NCI-H2171 (cell line): ENCODE data around the gene PLP2.
A peak's percentile ranks its signal among the peaks of the same experiment; 100 is the strongest.
"Not testable (repeated sequence)": the region's sequence is repeated elsewhere in the genome, so short reads cannot be mapped to it uniquely, and the experiment has no call there.

Experiments
- DNase-seq: peaks from one replicate; lab custom pipeline; 2025; lab: John Stamatoyannopoulos, UW

The PLP2 gene, protein sequence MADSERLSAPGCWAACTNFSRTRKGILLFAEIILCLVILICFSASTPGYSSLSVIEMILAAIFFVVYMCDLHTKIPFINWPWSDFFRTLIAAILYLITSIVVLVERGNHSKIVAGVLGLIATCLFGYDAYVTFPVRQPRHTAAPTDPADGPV

DNA sequence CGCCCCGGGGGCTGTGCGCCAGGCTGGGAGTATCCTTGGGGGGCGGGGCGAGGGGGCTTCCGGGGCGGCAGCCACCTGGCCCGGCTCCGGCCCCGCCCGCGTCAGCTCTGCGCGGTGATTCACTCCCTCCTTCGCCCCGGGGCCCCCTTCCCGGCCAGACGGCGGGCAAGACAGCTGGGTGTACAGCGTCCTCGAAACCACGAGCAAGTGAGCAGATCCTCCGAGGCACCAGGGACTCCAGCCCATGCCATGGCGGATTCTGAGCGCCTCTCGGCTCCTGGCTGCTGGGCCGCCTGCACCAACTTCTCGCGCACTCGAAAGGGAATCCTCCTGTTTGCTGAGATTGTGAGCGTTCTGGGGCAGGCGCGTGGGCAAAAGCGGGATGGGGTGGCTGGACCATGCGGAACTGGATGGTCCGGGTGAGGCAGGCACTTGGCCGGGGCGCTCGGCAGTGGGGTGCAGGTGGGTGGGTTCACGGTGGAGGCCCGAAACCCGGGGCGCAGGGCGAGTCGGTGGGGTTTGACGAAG, at the start of gene PLP2:
Gene PLP2 (plus strand): TSS at position 147 of the 528 bp plus-strand sequence. CDS start 103 bp downstream, at position 250.
- DNase-seq = peak; percentile 37

DNA sequence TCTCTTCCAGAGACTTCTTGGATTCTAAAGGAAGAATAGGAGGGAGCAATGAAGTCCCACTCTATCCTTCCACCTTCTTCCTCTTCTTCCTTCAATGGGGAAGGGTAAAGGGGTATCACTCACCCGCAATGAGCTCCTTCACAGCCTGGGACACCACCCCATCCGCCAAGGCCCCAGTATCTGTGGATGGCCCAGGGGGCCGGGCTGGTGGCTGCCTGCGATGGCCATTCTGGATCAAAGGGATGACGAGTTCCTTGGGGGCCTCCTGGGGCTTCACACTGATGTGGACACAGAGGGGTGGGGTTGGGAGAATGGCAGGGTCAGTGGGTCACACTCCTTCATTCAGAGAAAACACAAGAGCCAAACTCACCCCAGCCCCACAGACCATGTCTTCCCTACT, 49.2 kb upstream of the PLP2 start:
- no peak for DNase-seq

DNA sequence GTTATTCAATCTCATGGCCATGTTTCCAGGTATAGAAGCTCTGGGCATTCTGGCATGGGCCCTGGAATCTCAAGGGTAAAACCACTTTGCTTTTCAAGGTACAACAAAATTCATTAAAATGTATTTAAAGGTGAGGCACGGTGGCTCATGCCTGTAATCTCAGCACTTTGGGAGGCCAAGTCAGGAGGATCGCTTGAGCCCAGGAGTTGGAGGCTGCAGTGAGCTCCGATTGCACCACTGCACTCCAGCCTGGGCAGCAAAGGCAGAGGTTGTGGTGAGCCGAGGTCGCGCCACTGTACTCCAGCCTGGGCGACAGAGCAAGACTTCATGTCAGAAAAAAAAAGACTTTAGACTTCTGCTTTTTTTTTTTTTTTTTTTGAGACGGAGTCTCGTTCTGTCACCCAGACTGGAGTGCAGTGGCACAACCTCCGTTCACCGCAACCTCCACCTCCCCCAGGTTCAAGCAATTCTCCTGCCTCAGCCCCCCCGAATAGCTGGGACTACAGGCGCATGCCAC, 43.9 kb upstream of the PLP2 start:
- not testable (repeated sequence) for DNase-seq

DNA sequence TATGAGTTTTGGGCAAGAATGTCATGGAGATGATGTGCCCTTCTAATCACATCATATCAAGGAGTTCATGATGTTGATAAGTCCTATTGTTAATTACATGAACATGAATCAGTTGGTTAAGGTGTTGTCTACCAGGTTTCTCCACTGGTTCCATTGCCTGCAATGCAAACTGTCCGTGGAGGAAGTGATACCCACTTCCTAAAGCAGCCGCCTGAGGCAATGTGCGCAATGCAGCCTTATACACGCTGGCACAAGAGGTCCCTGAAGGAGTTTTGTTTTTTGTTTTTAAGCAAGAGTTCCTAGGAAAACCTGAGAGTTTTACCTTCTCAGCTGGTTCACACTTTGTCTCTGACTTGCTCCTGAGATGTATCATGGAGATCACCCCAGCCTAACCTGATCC, 42.3 kb upstream of the PLP2 start:
- DNase-seq = no peak

DNA sequence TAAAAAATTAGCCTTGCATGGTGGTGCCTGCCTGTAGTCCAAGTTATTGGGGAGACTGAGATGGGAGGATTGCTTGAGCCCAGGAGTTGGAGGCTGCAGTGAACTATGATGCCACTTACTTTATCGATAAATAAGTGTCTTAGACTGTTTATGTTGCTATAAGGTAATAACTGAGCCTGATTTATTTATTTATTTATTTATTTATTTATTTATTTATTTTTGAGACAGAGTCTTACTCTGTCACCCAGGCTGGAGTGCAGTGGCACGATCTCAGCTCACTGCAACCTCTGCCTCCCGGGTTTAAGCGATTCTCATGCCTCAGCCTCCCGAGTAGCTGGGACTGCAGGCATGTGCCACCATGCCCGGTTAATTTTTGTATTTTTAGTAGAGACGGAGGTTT, 39.4 kb upstream of the PLP2 start:
- DNase-seq = not testable (repeated sequence)

DNA sequence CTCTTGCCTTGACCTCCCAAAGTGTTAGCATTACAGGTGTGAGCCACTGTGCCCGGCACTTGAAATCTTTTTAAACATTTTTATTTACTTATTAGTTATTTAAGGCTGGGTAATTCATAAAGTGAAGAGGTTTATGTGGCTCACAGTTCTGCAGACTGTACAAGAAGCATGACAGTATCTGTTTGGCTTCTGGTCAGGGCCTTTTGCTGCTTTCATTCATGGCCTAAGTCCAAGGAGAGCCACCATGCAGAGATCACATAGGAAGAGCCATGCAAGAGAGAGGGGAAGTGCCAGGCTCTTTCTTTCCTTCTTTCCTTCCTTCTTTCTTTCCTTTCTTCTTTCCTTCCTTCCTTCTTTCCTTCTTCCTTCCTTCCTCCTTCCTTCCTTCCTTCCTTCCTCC, 37.9 kb upstream of the PLP2 start:
- no peak for DNase-seq

DNA sequence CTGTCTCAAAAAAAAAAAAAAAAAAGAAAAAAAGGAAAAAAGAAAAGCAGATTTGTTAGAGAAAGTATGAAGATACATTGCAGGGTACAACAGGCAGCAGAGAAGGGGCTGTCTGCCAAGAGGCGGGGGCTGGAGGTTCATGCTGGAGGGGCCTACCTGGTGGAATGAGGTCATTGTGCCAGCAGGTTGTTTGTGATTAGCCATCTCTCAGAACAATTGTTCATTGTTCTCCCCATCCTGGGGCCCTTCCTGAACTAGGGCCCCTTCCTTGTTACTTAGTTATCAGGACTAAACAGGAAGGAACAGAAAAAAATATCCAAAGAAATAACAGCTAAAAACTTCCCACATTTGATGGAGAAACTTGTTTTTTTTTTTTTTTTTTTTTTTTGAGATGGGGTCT, 34.2 kb upstream of the PLP2 start:
- no peak for DNase-seq

DNA sequence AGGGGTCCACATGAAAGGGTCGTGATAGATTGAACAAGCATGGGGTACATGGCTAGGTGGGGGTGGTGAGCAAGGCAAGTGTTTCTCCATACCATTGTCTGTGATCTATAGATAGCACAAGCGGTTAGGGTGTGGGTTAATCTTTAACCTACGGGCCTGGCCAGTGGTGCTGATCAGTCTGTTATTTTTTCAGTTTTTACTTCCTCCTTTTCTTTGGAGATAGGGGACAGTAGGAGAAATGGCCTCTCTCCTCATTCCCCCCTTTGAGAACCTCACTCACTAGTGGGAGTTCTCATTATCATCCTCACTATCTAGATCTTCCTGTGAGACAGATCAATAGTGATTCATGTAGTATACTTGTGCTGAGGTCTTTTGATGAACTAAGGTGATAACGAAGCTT, 32.0 kb upstream of the PLP2 start:
- no peak for DNase-seq

DNA sequence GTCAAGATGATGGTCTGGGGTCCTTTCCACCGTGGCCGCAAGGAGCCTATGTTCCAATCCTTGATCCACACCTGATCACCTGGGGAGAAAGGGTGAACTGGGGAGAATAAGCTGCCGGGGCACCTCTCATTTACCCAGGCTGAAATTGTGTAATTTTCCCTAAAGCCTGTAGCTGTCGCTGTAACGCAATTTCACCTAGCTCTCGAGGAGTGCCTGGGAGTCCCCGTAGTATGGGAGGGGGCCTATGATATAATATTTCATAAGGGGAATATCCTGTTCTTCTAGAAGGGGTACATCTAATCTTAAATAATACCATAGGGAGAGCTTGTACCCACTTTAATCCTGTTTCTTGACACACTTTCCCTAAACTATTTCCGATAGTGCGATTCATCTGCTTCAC, 29.4 kb upstream of the PLP2 start:
- DNase-seq = not testable (repeated sequence)

DNA sequence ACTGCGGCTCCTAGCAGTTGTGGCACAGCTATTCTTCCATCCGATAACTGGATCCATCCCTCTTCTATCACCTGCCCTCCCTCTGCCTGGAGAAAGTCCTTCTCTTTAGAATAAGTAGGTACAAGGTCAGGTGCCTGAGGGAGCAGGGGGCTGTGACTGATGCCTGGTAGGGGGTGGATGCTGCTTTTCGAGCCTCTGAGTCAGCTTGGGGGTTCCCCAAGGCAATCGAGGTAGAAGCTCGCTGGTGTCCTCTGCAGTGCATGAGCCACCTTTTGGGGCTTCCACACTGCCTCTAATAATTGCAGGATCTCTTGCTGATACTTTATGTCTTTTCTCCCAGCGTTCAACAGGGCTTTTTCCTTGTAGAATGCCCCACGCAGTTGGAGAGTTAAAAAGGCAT, 28.5 kb upstream of the PLP2 start:
- not testable (repeated sequence) for DNase-seq

DNA sequence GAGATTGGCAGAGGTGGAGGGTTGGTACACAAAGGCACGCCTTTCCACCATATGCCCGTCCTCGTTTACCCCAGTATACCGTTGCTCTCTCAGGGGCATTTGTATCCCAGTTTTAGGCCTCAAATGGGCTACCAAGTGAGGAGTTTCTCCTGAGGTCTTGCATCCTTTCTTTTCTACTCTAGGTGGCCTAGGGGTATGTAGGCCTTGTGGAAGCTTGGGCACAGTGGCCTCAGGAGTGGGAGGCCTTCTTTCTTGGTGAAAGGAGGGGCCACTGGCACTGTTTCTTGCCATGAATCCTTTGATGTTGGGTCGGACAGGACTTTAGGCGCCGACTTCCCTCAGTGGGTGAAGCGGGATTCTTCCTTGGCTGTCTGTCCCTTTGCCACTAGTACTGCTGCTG, 24.4 kb upstream of the PLP2 start:
- DNase-seq = no peak

DNA sequence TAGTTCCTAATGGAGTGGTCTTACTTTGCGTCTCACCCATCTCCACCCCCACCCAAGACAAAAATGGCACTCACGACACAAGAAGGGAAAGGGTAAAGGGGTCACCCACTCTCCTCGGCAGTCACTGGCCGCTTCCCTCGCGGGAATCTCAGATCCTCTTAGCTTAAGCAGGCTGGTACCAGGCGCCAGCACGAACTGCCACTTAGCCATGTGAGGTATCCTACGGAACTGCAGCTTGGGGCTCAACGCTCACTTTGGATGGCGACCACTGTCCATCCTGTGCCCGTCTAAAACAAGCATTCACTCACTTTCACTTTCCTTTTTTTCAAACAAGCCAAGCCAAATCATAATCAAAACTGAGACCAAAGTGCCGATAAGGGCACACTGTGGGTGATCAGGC, 23.8 kb upstream of the PLP2 start:
- no peak for DNase-seq

DNA sequence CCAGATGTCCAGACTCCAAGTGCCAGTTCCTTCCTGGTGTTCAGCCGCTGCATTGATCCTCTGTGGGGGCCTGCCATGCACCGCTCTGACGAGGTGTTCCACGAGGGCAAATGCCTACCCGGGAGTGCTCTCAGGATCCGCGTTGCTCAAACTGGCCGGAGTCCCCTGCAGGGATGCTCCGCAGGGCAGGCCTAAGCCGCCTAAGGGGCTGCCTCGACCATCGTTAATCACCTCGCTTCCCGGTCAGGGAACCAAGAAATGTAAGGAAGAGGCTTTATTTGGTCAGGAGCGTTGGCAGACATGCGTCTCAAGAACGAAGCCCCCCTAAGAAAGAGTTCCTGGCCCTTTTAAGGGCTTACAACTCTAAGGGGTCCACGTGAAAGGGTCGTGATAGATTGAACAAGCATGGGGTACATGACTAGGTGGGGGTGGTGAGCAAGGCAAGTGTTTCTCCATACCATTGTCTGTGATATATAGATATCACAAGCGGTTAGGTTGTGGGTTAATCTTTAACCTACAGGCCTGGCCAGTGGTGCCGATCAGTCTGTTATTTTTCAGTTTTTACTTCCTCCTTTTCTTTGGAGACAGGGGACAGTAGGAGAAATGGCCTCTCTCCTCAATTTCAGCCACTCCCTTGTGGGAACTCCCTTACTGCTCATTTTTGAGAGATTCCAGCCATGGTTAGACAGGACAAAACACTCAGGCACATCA, 23.2 kb upstream of the PLP2 start:
- DNase-seq = not testable (repeated sequence)

DNA sequence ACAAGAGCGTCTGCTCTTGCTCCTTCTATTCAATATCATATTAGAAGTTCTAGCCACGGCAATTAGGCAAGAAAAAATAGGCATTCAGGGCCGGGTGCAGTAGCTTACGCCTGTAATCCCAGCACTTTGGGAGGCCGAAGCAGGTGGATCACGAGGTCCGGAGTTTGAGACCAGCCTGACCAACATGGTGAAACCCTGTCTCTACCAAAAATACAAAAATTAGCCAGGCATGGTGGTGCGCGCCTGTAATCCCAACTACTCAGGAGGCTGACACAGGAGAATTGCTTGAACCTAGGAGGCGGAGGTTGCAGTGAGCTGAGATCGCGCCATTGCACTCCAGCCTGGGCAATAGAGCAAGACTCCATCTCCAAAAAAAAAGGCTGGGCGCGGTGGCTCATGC, 22.4 kb upstream of the PLP2 start:
- DNase-seq = not testable (repeated sequence)

DNA sequence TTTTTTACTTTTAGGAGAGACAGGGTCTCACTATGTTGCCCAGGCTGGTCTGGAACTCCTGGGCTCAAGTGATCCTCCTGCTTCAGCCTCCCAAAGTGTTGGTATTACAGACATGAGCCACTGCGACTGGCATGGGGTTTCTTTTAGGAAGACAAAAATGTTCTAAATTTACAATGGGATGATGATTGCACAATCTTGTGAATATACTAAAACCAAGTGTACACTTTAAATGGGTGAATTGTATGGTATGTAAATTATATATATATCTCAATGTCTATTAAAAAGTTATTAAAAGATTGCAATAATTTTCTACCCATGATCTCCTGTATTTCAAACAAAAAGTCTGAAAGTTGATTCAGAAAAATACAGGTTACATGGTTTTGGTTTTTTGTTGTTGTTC, 18.2 kb upstream of the PLP2 start:
- no peak for DNase-seq

DNA sequence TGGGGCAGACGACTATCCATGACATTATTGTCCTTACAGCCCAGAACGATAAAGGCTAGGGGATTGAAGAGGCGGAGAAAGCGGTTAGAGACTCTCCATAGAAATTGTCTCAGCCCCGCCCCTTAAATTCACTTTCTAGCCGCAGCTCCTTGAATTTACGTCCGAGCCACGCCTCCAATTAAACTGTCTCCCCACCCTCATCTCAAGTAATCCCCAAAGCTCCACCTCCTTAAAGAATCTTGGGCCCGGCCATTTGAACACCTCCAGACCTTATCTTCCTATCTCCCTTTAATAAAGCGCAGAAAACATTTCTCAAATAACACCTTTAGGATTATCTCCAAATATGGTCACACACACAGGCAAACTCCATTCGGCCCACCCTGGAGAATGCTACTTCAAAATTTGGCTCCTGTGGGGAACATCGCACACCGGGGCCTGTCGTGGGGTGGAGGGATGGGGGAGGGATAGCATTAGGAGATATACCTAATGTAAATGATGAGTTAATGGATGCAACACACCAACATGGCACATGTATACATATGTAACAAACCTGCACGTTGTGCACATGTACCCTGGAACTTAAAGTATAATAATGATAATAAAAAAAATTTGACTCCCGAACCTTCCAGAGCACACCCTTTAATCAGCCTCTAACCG, 16.3 kb upstream of the PLP2 start:
- DNase-seq = no peak

DNA sequence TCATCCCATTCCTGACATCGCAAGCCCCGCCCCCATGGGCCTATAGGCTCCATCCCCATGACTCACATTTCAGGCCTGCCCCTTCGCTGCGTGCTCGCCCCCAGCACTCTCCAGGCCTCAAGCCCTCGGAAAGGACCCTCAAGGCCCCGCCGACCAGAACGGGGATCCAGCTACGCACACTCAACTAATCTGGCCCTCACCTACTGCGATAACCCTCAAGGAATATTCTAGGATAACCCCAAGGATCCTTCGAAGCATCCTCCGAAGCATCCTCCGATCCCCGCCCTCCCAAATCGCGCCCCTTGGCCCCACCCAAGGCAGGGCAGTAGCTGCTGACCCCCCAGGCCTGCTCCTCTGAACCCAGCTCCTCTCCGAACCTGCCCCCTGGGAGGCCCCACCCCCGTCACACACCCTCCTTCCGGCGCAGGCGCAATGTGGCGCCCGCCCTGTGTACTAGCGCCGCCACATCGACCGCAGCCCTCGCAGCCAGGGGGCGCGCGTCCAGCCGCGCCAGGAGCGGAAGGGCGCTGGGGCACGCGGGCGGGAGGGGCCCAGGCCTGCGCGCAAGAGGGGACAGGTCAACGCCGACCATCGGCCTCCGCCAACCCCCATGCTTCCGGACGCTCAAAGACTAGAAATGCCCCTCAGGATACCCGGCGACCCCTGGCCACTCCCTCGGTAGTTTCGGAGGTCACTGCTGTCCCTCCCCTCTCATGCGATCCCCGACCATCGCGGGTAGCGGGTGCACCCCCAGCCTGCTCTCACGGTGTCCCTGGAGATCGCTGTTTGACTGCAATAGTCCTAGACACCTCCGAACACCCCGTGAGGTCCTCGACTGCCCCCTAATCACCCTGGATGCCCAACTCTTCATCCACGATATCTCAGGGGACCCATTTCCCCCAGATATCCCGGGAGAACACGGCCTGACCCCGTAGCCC, 15.5 kb upstream of the PLP2 start:
- DNase-seq = peak; percentile 56

DNA sequence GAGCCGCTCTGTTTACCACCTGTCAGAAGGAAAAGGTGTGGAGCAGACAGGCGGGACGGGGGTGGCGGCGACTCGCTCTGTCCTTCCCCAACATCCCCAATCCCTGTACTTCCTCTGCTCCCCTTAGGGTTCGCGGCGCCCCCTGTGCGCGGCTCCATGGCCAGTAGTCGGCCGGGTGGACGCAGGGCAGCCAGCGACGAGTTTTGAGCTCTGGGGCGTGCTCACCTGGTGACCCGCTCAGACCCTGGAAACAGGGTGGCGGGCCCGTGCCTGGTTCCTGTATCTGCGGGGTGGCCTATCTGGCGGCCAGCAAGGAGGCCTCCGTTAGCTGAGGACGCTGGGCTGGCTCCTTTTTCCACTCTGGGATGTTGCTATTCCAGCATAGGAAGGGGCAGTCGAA, 14.5 kb upstream of the PLP2 start:
- no peak for DNase-seq

DNA sequence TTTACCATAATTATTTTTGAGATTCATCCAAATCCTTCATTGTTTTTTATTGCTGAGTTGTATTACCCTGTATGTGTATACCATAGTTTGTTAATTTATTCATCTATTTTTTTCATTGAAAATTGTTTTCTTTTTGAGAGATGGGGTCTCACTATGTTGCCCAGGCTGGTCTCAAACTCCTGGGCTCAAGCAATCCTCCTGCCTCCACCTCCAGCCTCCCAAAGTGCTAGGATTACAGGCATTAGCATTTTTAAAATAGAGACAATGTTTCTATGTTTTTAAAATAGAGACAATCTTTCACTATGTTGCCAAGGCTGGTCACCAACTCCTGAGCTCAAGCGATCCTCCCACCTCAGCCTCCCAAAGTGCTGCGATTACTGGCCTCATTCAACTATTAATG, 10.8 kb upstream of the PLP2 start:
- no peak for DNase-seq

DNA sequence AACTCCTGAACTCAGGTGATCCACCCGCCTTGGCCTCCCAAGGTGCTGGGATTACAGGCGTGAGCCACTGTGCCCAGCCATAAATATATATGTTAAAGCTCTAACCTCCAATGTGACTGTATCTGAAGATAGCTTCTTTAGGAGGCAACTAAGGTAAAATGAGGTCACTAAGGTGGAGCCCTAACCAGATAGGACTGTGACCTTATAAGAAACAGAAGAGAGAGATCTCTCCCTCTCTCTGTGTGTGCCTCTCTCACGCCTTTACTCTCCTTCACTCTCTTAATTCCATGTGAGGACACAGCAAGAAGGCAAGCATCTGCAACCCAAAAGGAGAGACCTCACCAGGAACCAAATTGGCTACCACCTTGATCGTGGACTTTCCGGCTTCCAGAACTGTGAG, 10.1 kb upstream of the PLP2 start:
- DNase-seq = no peak

DNA sequence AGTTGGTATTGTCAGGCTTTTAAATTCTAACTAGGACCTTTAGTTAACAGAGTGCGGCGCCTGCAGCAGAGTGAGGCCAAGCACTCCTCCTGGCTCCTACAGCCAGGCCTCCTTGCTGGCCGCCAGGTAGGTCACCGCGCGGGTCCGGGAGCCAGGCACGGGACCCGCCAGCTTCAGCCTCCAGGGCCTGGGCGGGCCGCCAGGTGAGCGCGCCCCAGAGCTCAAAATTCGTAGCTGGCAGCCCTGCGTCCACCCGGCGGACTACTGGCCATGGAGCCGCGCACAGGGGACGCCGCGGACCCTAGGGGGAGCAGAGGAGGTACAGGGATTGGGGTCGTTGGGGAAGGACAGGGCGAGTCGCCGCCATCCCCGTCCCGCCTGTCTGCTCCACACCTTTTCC, 9.1 kb upstream of the PLP2 start, which contains the start of gene MAGIX:
Gene MAGIX (plus strand): TSS at position 139 of the 400 bp plus-strand sequence. CDS start 132 bp downstream, at position 271.
- no peak for DNase-seq
